Iris pigment epithelial cell (primary cell): ENCODE results near the gene CLEC18C.
"Not testable (repeated sequence)": the region's sequence is repeated elsewhere in the genome, so short reads cannot be mapped to it uniquely, and the experiment has no call there.

Experiments
- DNase-seq: peaks from one replicate; pipeline ENCODE4 v3.0.0-alpha.2; 2011; ENCODE audit warnings: low read depth

The CLEC18C gene

GRCh38 chr16:70173212-70173837 is at the start of gene CLEC18C:
Gene CLEC18C, plus strand, starts transcription at chr16:70173787. Its CDS starts 492 bp downstream, at chr16:70174279.
- DNase-seq = not testable (repeated sequence)

DNA sequence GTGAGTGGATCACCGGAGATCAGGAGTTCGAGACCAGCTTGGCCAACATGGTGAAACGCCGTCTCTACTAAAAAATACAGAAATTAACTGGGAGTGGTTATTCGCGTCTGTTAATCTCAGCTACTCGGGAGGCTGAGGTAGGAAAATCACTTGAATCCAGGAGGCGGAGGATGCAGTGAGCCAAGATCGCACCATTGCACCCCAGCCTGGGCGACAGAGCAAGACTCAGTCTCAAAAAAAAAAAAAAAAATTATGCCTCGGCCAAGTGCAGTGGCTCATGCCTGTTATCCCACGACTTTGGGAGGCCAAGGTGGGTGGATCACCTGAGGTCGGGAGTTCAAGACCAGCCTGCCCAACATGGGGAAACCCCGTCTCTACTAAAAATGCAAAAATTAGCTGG is 49.8 kb upstream of the CLEC18C start:
- DNase-seq = not testable (repeated sequence)

DNA sequence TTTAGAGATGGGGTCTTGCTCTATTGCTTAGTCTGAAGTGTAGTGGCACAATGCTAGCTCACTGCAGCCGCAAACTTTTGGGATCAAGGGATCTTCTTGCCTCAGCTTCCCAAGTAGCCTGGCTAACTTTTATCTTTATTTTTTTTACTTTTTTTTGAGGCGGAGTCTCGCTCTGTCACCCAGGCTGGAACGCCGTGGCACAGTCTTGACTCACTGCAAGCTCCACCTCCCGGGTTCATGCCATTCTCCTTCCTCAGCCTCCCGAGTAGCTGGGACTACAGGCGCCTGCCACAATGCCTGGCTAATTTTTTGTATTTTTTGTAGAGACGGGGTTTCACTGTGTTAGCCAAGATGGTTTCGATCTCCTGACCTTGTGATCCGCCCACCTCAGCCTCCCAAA is 47.4 kb upstream of the CLEC18C start:
- not testable (repeated sequence) for DNase-seq

DNA sequence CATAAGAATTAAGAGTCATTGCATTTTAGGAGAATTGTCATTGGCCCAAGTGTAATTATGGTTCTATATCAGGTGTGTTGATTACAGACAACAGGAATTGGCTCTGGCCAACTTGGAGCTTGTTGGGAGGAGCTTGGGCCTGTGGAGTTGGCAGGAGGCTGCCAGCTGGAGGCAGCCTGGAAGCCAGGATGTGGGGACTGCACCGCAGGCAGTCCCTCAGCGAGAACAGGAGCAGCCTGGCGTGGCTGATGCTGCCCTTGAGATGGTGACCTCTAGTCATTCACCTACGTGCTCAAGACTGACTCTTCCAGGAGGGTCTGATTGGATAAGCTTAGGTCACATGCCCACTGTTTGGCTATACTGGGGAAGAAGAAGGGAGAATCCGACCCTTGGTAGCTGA is 45.9 kb upstream of the CLEC18C start:
- DNase-seq = not testable (repeated sequence)

- not testable (repeated sequence) for DNase-seq
Measured at GRCh38 chr16:70128844-70129243, 44.7 kb upstream of the CLEC18C start.

GRCh38 chr16:70135796-70136195 is 37.8 kb upstream of the CLEC18C start:
- not testable (repeated sequence) for DNase-seq

- DNase-seq = not testable (repeated sequence)
Measured at GRCh38 chr16:70136595-70136994, 37.0 kb upstream of the CLEC18C start.

- DNase-seq = not testable (repeated sequence)
Measured at GRCh38 chr16:70142739-70143138, 30.8 kb upstream of the CLEC18C start.

DNA sequence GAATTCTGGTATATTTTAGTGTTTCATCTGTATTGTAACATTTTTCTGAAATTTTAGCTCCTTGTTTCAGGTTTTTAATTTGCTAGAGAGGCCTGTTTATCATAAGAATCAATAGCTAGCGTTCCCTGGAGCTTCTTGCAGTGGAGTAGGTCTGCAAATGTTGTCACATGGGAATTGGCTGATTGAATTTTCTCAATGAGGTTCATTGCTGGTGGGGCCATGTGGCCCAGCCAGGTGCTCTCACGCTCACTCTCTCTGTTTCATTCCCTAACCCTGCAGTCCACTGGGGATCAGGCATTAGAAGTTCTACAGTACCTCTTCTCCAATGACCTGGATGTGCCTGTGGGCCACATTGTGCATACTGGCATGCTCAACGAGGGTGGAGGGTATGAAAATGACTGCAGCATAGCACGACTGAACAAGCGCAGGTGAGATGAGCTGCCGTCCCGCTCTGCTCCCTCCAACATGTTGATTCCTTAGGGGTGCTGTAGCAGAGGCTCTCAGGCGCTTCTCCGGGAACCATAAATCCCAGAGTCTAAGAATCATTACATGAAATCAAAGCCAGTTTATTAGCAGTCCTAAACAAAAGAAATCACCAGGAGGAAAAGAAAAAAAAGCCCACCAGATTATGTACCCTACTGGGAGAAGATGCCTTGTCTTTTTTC is 30.2 kb upstream of the CLEC18C start:
- DNase-seq = not testable (repeated sequence)

GRCh38 chr16:70147853-70148252 is 25.7 kb upstream of the CLEC18C start:
- not testable (repeated sequence) for DNase-seq

DNA sequence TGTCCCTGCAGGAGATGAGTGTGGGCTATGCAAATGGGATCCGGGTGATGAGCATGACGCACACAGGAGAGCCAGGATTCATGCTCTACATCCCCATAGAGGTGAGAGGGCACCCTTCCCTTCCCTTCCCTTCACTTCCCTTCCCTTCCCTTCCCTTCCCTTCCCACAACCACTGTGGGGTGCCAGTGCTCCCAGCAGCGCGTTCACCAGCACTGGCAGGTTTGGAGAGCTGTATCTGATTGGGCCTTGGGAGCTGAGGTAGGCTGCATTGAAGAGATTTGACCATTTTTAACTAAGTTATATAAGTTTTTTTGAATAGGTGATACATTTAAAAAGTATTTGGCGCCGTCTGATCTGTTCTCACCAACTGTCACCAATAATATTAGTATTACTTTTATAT is 25.1 kb upstream of the CLEC18C start:
- DNase-seq = not testable (repeated sequence)

DNA sequence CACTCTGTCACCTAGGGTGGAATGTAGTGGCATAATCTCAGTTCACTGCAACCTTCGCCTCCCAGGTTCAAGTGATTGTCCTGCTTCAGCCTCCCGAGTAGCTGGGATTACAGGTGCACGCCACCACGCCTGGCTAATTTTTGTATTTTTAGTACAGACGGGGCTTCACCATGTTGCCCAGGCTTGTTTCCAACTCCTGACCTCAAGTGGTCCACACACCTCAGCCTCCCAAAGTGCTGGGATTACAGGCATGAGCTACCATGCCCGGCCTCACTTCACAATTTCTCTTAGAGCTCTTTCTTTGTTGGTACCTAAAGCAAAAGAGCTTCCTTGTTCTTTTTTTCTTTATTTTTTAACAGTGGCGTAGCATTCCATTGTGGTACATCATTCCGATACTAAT is 24.3 kb upstream of the CLEC18C start:
- not testable (repeated sequence) for DNase-seq

GRCh38 chr16:70151391-70151790 is 22.2 kb upstream of the CLEC18C start:
- DNase-seq = no peak

DNA sequence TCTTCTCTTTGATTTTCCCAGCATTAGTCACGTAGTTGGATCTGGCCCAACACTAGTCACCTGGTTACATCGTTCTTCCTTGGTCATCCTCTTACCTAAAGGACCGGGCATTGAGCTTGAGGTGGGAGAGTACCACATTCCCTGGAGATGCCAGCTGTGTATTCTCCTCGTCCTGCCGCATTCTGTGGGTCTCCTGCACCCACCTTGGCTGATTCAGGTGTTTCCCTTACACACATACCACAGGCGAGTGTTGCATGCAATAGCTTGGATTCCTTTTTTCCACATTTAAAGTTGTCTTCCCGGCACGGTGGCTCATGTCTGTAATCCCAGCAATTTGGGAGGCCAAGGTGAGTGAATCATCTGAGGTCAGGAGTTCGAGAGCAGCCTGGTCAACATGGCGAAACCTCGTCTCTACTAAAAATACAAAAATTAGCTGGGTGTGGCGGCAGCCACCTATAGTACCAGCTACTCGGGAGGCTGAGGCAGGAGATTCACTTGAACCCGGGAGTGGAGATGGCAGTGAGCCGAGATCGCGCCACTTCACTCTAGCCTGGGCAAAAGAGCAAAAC is 21.6 kb upstream of the CLEC18C start:
- no peak for DNase-seq

DNA sequence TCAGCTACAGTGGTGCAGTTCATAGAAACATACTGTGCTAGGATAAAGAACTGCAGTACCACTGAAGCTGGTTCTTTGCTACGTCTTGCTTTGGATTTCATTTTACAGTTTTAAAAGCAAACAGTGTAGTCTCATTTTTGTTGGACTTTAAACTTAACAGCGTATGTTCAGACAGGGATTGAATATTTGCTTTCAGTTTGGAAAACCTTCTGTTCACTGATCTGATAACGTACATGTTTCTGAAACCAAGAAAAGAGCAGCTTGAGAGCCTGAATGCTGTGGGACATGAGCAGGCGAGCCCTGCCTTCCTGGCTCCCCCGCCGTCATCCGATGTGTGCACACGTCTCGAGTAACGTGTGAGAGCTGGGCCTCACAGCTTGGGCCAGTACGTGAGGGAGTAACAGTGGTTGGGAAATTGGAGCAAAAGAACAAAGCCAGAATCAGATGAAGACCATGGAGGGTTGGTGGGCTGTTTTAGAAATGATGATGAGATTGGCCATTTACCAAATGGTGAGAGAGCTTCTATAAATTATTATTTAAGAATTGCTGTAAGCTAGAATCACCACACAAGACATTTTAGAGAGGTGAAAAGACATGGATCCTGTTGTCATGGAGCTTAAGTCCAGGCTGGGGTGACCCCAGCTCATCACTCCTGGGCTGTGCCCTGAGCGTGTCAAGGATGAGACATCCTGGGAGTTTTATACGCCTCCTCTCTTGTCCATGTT is 20.8 kb upstream of the CLEC18C start:
- DNase-seq = no peak

DNA sequence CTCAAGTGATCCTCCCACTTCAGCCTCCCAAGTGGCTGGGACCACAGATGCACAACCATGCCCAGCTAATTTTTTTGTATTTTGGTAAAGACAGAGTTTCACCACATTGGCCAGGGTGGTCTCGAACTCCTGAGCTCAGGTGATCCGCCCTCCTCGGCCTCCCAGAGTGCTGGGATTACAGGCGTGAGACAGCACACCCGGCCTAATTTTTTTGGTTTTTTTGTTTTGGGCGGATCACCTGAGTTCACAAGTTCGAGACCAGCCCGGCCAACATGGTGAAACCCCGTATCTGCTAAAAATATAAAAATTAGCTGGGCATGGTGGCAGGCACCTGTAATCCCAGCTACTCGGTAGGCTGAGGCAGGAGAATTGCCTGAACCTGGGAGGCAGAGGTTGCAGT is 18.9 kb upstream of the CLEC18C start:
- DNase-seq = not testable (repeated sequence)

GRCh38 chr16:70156207-70156978 is 17.2 kb upstream of the CLEC18C start:
- no peak for DNase-seq

- DNase-seq = no peak
Measured at GRCh38 chr16:70157105-70157476, 16.5 kb upstream of the CLEC18C start.

DNA sequence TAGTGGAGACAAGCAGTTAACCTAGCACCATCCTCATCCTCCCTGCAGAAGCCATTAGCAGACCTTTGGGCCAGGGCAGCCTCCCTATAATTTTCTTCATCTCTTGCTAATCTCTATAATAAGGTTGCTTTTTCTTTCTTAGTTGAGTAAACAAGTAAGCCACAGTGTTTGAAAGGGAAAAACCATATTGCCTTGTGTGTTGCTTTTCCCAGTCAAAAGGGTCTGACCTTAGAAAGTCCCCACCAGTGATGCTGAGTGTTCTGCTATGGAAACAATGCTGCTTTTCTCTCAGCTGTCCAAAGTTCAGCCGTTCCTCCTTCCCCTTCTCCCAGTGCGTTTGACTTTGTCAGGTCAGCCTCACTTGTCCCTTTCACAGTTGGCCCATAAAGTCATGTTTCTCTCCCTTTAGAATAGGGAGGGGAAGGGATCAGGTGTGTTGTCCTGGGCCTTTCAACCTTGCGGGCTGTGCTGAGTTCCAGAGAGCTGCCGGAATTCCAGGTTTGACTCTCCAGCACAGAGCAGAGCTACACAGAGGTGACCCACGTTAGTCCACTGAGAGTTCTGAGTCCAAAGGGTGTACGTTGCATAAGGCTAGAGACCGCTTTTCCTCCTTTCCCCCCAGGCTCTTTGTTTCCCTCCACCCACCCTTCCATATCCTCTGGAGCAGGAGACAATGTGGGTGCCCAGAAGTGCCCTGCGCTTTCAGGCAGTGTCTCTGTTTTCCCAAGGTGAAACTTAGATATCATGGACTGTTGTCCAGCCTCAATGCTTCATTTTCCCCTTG is 15.9 kb upstream of the CLEC18C start:
- DNase-seq = no peak

DNA sequence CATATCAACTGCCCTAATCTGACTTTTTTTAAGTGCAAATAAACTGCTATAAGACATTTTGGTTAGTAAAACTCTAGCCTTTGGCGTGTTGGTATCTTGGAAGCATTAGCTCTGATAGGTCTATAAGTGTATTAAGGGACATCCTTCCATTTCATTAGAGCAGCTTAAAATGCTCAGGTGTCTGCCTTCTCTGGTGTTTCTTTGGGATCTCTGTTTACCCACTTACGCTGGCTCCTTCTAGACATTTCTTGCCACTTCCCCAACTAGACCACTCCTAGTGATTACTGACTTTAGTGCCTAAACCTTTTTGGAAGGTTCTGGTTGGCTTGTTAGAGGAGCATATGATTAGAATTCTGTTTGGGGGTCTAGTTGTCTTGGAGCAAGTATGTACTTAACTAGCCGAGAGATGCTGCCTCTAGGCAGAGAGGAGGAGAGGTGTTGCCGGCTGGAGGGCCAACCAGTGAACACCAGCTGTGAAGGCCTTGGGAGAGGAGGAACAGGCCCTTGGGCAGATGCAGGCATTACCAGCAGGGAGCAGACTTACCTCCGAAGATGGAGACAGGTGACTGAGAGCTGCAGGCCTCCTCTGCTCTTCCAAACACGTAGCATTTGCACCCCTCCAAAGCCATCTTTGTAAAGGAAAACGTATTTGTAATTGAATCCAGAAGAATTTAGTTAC is 15.2 kb upstream of the CLEC18C start:
- DNase-seq = no peak
